Measurements from ENCODE around the gene HAS3. TPM values are rescaled to one million over a fixed set of nuclear protein-coding genes. Genes with fewer than 3 reads are reported as not detected.
A peak's percentile ranks its signal among the peaks of the same experiment; 100 is the strongest.
"Not testable (repeated sequence)": the region's sequence is repeated elsewhere in the genome, so short reads cannot be mapped to it uniquely, and the experiment has no call there.

Gene HAS3
- total RNA-seq, 1 donor from 2014 or later = not detected

- Histone ChIP-seq H3K4me3 (no peak overlapping the region), H3K9me3 (no peaks in the 10 kb centered on the region), H3K4me1 (peaks cover 0 to 10% of the 10 kb centered on the region in 2 donors), H3K36me3 (peaks cover 21 to 67% of the 10 kb centered on the region in 2 donors), H3K27me3 (no peaks in the 10 kb centered on the region), H3K27ac (no peak overlapping the region)
- DNase-seq (ENCODE audit: low spot score in 2 of 2) = no peak
- no peak for TF ChIP-seq CTCF (IDR thresholded peaks at IDR 0.05)
- intact Hi-C loops (cut with DNase I) = no loop called here
These were observed 36.5 kb downstream of the HAS3 start for GRCh38 chr16:69141936-69142335.

- TF ChIP-seq CTCF (IDR thresholded peaks at IDR 0.05) = no peak
- Histone ChIP-seq H3K9me3 (no peaks in the 10 kb centered on the region), H3K36me3 (peaks cover 21 to 58% of the 10 kb centered on the region in 2 donors), H3K27me3 (no peaks in the 10 kb centered on the region), H3K27ac (no peak overlapping the region), H3K4me1 (peaks cover 0 to 10% of the 10 kb centered on the region in 2 donors), H3K4me3 (no peak overlapping the region)
- DNase-seq (ENCODE audit: low spot score in 2 of 2) = no peak
- intact Hi-C loops (cut with DNase I) = no loop called here
These were observed 37.7 kb downstream of the HAS3 start for GRCh38 chr16:69143116-69143515.

- Histone ChIP-seq H3K4me1 (peaks cover 0 to 10% of the 10 kb centered on the region in 2 donors), H3K9me3 (no peaks in the 10 kb centered on the region), H3K4me3 (no peak overlapping the region), H3K27ac (peak overlapping the region; percentile 65 to 67), H3K36me3 (peaks cover 19 to 53% of the 10 kb centered on the region in 2 donors), H3K27me3 (no peaks in the 10 kb centered on the region)
- intact Hi-C loops (cut with DNase I) = no loop called here
- DNase-seq (ENCODE audit: low spot score in 2 of 2) = peak in 1 of 2 donors; percentile 81
- no peak for TF ChIP-seq CTCF (IDR thresholded peaks at IDR 0.05)
These were observed 40.2 kb downstream of the HAS3 start for GRCh38 chr16:69145658-69146057.

- not testable (repeated sequence) for H3K4me3 ChIP-seq; H3K9me3 ChIP-seq; DNase-seq (ENCODE audit: low spot score in 2 of 2); H3K4me1 ChIP-seq; H3K27me3 ChIP-seq; H3K27ac ChIP-seq
- intact Hi-C loops (cut with DNase I) = loop anchor here (1.0 to 5.0 kb wide), 2 partner anchors 38 to 138 kb away; partner anchors contain the start of gene SNTB2
- peaks cover 25 to 49% of the 10 kb centered on the region in 2 donors for H3K36me3 ChIP-seq
These were observed 44.2 kb downstream of the HAS3 start for GRCh38 chr16:69149621-69150020.

- no peak overlapping the region for H3K27ac ChIP-seq
- peak in 1 of 2 donors; percentile 76 for DNase-seq (ENCODE audit: low spot score in 2 of 2)
- TF ChIP-seq CTCF (IDR thresholded peaks at IDR 0.05) = peak; percentile 72 to 81 (median 77)
- H3K36me3 ChIP-seq = peaks cover 25 to 53% of the 10 kb centered on the region in 2 donors
- intact Hi-C loops (cut with DNase I) = loop anchor here (1.0 to 5.0 kb wide), 2 partner anchors 37 to 137 kb away; partner anchors contain the start of gene SNTB2
- peaks cover 0 to 6% of the 10 kb centered on the region in 2 donors for H3K4me1 ChIP-seq
- no peaks in the 10 kb centered on the region for H3K9me3 ChIP-seq
- H3K27me3 ChIP-seq = no peaks in the 10 kb centered on the region
- no peak overlapping the region for H3K4me3 ChIP-seq
These were observed 44.9 kb downstream of the HAS3 start for GRCh38 chr16:69150146-69150865.

GRCh38 chr16:69157196-69157595 lies 51.7 kb downstream of the HAS3 start:
- Histone ChIP-seq H3K36me3 (peaks cover 43 to 87% of the 10 kb centered on the region in 2 donors), H3K27ac (no peak overlapping the region), H3K4me3 (no peak overlapping the region), H3K4me1 (no peaks in the 10 kb centered on the region), H3K27me3 (no peaks in the 10 kb centered on the region), H3K9me3 (no peaks in the 10 kb centered on the region)
- peak in 1 of 2 donors; percentile 4 for DNase-seq (ENCODE audit: low spot score in 2 of 2)
- no peak for TF ChIP-seq CTCF (IDR thresholded peaks at IDR 0.05)
- intact Hi-C loops (cut with DNase I) = no loop called here

Data from ascending aorta (tissue), 2 donors.